ENCODE data around the gene PDE4B.

- no peak for TF ChIP-seq CTCF (IDR thresholded peaks at IDR 0.05; ENCODE audit: low read depth, low read length)
- no peak for TF ChIP-seq EZH2phosphoT487 (IDR thresholded peaks at IDR 0.05; ENCODE audit: low read depth)
Measured at GRCh38 chr1:66240491-66241484, 448.1 kb downstream of the PDE4B start.
